Inflammatory macrophage (primary cell): ENCODE measurements around the gene MAEA.
"Not testable (repeated sequence)": the region's sequence is repeated elsewhere in the genome, so short reads cannot be mapped to it uniquely, and the experiment has no call there.

ENCODE experiments used
- DNase-seq, 2 donors: peaks; one replicate each; pipeline ENCODE4 v3.0.0-alpha.2; 2020 to 2022

Gene MAEA

DNA sequence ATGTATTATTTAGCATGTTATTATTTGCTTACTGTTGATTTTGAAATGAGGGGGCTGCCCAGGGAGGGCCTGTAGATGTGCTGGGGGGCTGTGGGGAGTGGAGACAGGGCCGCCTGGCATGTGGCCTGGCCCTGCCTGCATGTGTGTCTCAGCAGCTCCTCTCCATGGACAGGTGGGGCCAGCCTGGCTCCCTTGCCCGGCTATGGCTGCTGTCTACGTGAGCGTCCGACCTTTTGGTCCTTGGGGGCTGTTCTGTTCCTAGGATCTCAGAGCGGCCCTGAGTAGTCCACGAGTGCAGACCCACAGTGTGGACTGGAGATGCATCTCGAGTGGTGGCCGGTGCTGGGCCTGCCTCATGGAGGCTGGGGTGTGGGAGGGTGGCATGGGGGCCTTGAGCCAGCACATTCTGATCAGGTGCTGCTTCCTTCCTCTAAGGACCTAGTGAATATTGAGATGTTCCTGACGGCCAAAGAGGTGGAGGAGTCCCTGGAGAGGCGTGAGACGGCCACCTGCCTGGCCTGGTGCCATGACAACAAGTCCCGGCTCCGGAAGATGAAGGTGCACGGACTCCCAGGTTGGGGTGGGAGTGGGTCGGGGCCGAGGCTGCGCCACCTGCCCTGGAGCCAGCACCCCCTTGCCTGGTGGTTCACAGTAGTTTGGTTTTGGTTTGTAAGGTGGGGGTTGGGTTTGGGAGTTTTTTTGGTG is 32.4 kb downstream of the MAEA start:
- no peak for DNase-seq

DNA sequence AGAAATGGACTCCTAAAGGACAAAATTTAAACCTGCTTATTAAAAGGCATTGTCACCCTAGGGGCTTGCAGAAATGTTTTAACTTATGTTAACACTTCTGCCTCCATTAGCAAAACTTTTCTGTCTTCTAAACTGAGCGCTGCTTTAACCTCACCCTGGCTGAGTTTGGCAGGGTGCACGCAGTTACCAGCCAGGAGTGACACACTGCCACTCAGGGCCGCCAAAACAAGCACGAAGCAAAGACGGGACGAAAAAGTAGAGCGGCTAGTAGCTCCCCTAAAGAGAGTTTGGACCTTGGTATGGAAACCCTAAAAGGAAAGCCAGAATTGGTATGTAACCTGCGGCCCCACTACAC is 33.6 kb downstream of the MAEA start:
- DNase-seq: no peak

DNA sequence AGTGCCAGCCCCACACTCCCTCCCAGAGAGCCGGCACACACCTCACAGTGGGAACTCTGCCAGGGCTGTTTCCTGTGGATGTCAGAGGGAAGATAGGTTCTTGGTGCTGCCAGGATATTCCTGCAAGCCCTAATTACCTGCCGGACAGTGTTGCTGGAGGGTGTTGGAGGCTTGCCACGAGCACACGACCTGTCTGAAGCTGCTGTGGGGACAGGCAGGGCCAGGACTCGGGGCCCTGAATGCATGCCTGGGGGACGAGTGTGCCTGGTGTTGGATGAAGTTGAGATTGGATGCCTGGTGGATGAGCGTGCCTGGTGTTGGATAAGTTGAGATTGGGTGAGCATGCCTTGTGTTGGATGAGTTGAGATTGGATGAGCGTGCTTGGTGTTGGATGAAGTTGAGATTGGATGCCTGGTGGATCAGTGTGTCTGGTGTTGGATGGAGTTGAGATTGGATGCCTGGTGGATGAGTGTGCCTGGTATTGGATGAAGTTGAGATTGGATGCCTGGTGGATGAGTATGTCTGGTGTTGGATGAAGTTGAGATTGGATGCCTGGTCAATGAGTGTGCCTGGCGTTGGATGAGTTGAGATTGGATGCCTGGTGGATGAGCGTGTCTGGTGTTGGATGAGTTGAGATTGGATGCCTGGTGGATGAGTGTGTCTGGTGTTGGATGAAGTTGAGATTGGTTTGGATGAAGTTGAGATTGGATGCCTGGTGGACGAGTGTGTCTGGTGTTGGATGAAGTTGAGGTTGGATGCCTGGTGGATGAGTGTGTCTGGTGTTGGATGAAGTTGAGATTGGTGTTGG is 34.1 kb downstream of the MAEA start:
- no peak for DNase-seq

DNA sequence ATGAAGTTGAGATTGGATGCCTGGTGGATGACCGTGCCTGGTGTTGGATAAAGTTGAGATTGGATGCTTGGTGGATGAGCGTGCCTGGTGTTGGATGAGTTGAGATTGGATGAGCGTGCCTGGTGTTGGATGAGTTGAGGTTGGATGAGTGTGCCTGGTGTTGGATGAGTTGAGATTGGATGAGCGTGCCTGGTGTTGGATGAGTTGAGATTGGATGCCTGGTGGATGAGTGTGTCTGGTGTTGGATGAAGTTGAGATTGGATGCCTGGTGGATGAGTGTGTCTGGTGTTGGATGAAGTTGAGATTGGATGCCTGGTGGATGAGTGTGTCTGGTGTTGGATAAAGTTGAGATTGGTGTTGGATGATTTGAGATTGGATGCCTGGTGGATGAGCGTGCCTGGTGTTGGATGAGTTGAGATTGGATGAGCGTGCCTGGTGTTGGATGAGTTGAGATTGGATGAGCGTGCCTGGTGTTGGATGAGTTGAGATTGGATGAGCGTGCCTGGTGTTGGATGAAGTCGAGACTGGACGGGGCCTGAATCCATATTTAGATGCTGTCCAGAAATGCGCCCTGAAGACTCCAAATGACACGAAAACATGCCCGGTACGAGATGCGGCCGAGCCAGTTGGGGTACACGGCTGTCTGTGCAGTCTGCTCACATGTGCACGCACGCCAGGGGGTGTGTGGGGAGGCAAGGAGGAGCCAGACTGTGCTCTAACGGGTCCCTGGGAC is 34.9 kb downstream of the MAEA start:
- not testable (repeated sequence) for DNase-seq

DNA sequence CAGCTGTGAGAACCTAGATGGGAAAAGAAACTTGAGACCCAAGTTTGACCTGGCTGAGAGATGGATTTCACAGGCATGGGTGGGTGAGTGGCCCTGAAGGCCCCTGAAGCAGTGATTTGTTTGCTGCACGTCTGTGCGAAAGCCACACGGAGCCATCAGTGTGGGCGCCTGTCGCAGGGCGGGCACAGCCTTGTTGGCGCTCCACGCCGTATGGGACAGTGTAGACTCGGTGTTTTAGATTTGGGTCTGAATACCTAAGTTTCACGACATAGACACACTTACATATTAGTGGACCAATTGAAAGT is 35.4 kb downstream of the MAEA start:
- DNase-seq: no peak

DNA sequence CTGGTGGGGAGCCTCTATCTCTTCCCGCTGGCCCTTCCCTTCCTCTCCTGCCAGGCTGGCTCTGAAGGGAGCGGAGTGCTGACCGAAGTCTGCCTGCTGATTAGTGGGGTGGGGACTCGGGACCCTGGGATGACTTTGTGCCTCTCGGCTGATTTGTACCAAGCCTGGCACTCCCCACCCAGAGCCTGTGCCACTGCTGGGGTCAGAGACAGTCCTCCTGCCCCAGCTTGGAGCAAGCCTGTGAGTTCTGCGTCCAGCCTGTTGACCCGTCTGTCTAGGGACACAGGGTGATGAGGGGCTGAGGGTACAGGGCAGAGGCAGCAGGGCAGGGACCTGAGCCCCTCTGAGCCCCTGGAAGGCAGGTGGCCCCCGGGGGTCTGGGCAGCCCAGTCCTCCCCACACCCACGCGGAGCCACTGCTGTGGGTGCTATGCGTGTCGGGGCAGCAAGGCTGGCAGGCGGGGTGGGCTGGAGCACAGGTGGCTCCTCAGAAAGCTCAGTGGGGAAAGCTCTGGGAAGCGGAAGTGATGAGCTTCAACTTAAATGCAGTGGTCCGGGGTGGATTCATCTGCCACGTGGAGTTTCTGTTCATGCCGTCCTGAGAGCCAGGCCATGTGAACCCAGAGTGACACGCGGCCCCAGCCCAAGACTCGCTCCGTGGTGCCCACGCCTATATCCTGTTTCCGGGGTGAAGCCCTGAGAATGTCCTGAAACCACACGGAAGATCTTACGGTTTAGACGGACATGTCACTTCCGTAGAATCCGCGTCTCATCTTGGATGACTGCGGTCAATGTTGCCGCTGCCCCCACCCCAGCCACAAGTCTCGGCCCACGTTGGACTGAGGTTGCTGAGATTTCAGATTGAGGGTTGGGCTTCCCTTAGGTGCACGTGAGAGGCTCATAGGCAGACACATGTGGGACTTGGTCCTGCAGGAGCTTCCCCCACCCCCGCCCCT is 36.3 kb downstream of the MAEA start:
- DNase-seq: no peak

DNA sequence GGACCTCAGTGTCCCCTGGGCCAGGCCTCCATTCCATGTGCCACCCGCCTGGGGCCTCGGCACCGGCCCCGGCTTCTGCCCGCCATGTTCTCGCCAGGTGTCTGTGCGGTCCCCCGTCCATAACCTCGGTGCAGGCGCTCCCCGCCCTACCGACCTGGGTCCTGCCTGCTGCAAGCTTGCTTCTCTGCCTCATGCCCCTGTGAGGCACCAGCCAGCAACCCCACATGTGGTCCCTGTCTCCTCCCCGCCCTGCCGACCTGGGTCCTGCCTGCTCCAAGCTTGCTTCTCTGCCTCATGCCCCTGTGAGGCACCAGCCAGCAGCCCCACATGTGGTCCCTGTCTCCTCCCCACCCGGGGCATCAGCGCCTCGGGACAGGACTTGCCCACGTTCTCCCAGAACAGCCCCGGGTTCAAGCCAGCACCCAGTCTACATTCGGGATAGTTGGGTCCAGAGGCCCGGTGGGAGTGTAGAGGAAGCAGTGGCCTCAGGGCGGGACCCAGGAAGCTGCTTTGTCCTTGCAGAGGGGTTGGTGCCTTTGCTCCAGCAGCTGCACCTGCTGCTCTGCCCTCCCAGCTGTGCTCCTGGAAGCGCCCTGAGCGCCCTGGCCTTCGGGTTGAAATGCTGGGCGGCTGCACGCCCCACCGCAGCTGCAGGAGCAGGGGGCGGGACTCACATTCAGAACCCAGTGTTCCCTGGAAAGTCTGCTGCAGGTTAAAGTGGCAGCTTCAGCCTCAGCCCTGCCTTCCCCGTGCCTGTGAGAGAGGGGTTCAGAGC is 37.2 kb downstream of the MAEA start:
- no peak for DNase-seq

DNA sequence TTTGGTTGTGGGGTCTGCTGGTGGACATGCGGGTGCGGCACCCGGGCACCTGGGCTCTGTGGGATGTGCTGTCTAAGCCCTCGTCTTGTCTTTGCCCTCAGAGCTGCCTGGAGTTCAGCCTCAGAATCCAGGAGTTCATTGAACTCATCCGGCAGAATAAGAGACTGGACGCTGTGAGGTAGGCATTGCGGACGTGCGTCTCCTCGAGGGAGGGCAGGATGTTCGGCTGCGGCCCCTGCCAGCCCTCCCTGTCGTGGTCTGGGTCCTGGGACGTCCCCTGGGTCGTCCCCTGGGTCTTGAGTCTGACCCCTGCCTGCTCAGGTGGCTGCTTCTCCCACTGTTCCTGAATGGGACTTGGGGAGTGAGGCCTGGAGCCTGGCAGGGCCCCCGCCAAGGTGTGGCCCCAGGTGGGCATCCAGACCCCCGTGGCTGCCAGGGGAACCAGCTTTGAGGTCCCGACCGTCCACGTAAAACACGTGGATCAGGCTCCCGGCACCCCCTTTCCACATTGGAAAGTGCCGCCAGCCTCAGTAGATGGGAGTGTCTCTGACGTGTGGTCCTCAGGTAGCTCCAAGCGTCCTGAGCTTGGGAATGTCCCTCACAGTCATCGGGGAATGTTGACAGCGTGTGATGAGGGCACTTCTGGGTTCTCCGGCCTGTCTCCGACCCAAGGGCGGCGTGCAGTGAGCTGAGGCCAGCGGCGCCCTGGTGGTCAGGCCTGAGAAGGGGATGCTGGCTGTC is 38.0 kb downstream of the MAEA start:
- DNase-seq: no peak

DNA sequence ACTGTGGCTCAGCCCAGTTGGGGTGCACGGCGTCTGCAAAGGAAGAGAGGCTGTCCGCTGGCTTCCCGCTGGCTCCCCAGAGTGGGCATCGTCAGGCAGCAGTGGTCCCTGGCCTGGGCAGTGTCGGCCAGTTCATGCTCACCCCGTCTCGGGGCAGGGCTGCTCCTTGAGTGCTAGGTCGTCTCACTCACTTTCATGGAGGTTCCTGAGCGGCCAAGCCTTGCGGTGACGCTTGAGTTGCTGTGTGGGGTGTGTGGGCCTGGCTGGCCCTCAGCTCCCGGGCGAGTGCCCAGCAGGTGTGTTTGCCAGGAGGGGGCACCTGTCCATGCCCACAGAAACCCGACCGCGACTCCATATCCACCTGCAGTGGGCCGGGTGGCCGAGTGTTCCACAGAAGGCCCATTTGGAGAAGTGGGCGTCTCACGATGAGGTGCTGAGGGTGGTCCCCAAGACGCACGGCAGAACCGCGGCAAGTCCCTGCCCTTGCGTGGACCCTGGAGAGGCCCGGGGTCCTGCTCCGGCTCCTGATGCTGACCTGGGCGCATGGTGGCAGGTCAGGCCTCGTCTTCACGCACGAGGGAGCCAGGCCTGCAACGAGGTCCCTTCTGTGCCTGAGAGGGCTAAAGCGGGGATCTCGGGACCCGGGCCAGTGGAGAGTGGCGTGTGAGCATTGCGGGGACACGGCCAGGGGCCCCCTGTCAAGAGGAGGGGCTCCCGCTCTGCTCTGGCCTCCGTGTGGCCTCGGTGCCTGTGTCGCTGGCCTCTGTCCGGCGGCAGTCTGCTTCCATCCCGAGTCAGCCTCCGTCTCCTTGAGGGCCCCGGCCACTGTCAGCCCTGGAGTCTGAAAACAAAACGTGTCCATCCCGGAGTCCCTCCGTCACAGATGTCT is 38.8 kb downstream of the MAEA start:
- no peak for DNase-seq

DNA sequence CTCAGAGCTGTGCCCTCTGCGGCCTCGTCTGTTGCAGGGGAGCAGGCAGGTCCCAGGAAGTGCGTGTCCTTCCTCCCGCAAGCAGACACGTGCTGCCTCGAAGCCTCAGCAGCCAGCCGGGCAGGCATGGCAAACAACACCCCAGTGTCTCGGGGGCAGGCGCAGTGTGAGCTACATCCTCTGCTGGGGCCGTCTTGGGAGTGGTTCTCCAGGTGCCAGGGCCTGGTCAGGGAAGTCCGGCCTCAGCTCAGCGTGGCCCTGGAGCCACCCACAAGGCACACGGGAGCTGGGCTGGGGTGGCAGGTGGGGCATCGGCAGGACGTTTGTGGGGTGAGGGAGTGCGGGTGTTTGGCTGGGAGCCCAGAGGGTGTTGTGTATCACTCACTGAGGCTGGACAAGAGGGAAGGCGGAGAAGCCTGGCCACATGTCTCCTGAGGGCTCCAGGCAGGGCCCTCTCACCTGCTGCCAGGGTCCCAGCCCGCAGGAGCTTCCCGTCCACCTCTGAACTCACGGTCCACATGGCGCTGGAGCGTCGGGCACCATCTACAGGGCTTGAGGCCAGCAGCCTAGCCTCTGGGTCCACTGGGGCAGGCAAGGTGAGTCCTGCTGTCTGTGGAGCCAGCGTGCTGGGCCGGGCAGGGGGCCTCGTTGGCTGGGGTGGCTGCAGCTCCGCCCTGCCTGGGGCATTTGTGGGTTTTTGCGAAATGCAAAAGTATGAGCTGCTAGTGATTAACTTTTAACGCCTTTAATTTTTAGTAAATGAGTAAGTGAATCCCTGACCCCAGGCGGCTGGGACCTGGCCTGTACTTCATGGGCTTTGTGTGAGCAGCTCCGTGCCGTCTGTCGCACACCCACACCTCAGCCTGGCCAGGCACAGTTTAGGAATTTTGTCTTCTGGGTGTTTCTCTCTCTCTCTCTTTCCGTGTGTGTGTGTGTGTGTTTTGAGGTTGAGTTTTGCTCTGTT is 40.0 kb downstream of the MAEA start:
- DNase-seq: no peak

DNA sequence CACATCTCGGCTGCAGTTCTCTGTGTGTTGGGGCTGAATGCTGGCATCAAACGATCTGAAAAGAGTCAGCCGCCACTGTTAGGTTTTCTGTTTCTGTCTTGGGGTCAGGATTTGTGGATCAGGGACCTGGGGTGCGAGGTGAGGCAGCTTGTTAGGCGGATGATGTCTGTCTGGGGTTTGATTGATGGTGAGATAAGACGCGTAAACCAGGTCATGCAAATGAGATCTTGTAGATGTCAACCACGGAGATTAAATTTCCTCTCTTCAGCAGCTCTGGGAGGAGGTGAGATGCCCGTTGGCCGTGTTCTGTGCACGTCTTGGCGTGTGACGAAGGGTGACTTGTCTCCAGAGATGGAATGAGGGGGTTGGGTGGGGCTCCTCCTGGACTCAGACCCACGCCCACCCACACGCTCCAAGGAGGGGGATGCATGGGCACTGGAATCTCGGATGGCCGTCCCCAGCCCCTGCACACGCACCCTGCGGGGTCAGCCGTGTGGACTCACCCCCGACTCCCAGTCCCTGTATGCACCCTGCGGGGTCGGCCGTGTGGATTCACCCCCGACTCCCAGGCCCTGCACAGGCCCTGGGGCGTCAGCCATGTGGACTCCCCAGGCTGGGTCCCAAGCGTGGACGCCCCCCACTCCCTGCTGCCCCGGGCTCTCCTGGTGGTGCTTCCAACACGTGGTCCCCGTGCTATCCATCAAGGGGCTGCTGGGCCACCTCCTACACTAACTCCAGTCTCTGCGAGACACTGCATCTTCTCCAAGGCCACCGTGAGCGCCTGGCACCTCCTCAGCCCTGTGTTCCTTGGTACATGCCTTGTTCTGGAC is 41.3 kb downstream of the MAEA start:
- DNase-seq: no peak

DNA sequence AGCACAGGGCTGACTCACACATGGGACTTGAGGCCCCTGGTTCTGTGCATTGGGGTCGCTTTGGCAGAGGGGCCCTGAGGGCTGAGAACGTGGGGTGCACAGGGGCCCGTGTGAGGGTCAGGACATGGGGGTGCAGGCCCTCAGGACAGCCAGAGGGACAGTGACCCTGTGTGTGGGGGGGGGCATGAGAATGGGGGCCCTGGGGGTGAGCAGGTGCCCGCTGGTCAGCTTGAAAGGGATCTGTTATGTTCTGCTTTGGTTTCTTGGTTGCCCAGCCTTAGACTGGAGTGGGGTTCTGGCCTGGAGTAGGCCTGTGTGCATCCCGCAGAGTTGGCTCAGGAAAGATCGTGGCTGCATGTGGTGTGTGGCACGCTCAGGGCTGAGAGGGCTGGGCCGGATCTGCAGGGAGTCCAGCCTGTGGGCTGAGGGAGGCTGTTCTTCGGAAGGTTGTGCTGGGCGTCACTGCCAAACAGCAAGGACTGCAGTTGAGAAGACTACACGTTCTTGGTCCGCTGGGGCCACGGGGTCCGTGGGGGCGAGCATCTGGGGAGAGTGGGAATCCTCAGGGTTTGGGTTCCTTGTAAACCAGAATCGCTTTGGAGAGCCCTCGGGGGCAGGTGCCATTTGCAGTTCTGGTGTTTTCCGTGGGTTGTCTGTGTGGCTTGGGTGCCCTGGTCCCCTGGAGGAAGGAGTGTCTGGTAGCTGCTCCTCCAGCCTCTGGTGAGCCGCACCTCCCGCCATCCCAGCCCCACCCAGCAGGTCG is 42.1 kb downstream of the MAEA start:
- no peak for DNase-seq

DNA sequence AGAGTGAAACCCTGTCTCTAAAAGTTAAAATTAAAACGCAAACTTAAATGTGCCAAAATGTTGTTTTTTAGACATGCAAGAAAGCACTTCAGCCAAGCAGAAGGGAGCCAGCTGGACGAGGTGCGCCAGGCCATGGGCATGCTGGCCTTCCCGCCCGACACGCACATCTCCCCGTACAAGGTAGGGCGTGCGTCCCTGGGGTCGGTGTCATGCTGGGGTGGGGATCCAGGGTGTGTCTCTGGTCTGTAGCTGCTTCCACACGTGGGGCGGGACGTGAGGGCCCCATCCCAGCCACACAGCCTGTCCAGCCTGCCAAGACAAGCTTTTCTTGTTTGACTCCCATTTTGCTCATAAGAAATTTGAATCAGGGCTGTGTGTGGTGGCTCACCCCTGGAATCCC is 43.0 kb downstream of the MAEA start:
- DNase-seq: no peak

DNA sequence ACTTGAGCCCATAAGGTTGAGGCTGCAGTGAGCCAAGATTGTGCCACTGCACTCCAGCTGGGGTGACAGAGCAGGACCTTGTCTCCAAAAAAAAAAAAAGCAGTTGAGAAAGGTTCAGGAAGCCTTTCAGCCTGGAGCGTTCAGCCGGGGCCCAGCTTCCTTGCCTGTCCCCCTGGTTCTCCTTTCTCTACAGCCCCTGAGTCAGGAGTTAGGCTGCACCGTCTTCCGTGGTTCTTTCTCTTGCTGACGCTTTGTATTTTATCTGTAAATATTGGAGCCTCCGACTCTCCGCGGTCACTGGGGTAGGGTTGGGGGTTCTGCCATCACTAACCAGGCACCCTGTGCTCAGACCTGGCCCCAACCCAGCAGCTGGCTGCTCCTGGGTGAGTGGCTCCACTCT is 43.6 kb downstream of the MAEA start:
- peak; percentile 24 to 47 for DNase-seq

DNA sequence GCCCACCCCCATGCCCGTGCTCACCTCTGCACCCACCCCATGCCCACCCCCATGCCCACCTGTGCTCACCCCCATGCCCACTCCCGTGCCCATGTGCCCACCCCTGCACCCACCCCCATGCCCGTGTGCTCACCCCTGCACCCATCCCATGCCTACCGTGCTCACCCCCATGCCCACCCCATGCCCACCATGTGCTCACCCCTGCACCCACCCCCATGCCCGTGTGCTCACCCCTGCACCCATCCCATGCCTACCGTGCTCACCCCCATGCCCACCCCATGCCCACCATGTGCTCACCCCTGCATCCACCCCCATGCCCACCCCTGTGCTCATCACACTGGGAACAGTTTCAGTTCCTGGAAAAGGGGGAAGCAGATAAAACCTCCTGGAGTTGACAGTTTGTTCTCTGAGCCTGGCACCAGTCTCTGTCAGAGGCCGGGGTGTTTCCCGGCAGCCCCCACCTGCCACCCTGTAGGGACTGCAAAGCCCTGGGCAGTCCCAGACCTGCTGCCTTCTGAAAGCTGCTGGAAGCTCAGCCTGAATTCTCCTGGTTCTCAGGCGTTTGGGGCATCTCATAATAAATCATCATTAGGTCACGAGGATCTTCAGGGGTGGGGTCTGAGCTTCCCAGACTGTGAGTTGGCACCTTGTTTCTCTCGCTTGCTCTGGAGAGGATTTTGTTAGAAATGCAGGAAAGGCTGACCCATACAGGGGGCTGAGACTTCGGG is 44.3 kb downstream of the MAEA start:
- DNase-seq: not testable (repeated sequence)

DNA sequence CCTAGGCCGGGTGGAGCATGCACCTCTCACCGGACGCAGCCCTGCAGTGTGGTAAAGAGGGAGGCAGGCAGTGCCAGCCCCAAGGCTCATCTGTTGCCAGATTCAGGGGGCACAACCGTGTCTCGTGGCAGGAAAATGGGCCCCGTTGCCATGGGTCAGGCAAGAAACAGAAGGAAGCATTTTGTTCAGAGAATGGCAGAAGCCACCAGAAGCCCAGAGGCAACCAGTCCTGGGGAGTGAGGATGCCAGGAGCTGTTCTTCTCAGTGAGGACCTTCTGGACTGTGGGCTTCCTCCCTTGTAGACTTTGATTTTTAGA is 44.8 kb downstream of the MAEA start:
- DNase-seq: no peak
